Large intestine (tissue), 3 donors: Measurements from ENCODE around the gene KPTN. TPM values are rescaled to one million over a fixed set of nuclear protein-coding genes. Genes with fewer than 3 reads are reported as not detected.
A peak's percentile ranks its signal among the peaks of the same experiment; 100 is the strongest.

Experiments
- DNase-seq, 2 donors: peaks; one replicate each; pipeline versions ENCODE4 v3.0.0 to v3.0.0-alpha.2; 2013
- H3K27ac ChIP-seq: one replicate; pipeline ENCODE4 v1.5.1; 2013; ENCODE audit warnings: low read length
- H3K27me3 ChIP-seq: 2 replicates; pipeline ENCODE4 v1.6.1; 2013; ENCODE audit warnings: low read length; ENCODE audit not compliant: control insufficient read depth, insufficient read depth
- H3K36me3 ChIP-seq: 2 replicates; pipeline ENCODE4 v1.6.1; 2013; ENCODE audit warnings: low read length; ENCODE audit not compliant: control insufficient read depth, insufficient read depth
- H3K4me1 ChIP-seq: one replicate; pipeline ENCODE4 v1.6.1; 2013; ENCODE audit warnings: low read length; ENCODE audit not compliant: control insufficient read depth, insufficient read depth
- H3K4me3 ChIP-seq: one replicate; pipeline ENCODE4 v1.5.1; 2013; ENCODE audit warnings: low read length
- H3K9me3 ChIP-seq: one replicate; pipeline ENCODE4 v1.6.1; 2013; ENCODE audit warnings: mild to moderate bottlenecking, low read depth, low read length, moderate library complexity; ENCODE audit not compliant: control insufficient read depth
- WGBS: methylation state at CpG from one replicate; pipeline ENCODE4 v1.1.5; 2013; ENCODE audit warnings: low lambda C conversion rate; ENCODE audit not compliant: insufficient coverage; 5-methylcytosine and 5-hydroxymethylcytosine counted together
- polyA plus RNA-seq: library from polyadenylated mRNA; unstranded; fragments of 120-200 nt; gene quantifications from one replicate; pipeline ENCODE4 v1.2.1, GENCODE V29; 2013

Gene KPTN
- polyA plus RNA-seq, 1 donor, result 9.4 TPM

- Histone ChIP-seq H3K27ac (no peak overlapping the region), H3K4me1 (peaks cover 6% of the 10 kb centered on the region), H3K9me3 (peaks cover 2% of the 10 kb centered on the region), H3K27me3 (peaks cover 64% of the 10 kb centered on the region), H3K36me3 (no peaks in the 10 kb centered on the region), H3K4me3 (no peak overlapping the region)
- WGBS, result no CpG with 5 or more reads among the region's 9 CpGs
- DNase-seq, result no peak
These were observed 16.1 kb downstream of the KPTN start for GRCh38 chr19:47467914-47468313.

GRCh38 chr19:47465957-47466356 lies 18.1 kb downstream of the KPTN start:
- no CpG with 5 or more reads among the region's 27 CpGs for WGBS
- H3K9me3 ChIP-seq, result no peaks in the 10 kb centered on the region
- H3K27me3 ChIP-seq, result peaks cover 51% of the 10 kb centered on the region
- no peak for DNase-seq
- no peaks in the 10 kb centered on the region for H3K36me3 ChIP-seq
- H3K4me1 ChIP-seq, result no peaks in the 10 kb centered on the region
- H3K4me3 ChIP-seq, result no peak overlapping the region
- no peak overlapping the region for H3K27ac ChIP-seq

- Histone ChIP-seq H3K27ac (no peak overlapping the region), H3K4me3 (no peak overlapping the region), H3K4me1 (no peaks in the 10 kb centered on the region), H3K36me3 (no peaks in the 10 kb centered on the region), H3K9me3 (no peaks in the 10 kb centered on the region), H3K27me3 (peaks cover 44% of the 10 kb centered on the region)
- 11% methylated on average over 3 of the region's 10 CpGs for WGBS
- no peak for DNase-seq
These were observed 19.2 kb downstream of the KPTN start for GRCh38 chr19:47464675-47465419.

GRCh38 chr19:47461876-47462275 lies 22.1 kb downstream of the KPTN start:
- no peaks in the 10 kb centered on the region for H3K36me3 ChIP-seq
- no peak overlapping the region for H3K27ac ChIP-seq
- peaks cover 46% of the 10 kb centered on the region for H3K27me3 ChIP-seq
- H3K4me3 ChIP-seq, result no peak overlapping the region
- DNase-seq, result no peak
- H3K9me3 ChIP-seq, result peaks cover 6% of the 10 kb centered on the region
- H3K4me1 ChIP-seq, result no peaks in the 10 kb centered on the region
- 80% methylated on average over 1 of the region's 5 CpGs for WGBS

GRCh38 chr19:47459477-47459876 lies 24.5 kb downstream of the KPTN start:
- peaks cover 19% of the 10 kb centered on the region for H3K9me3 ChIP-seq
- no peaks in the 10 kb centered on the region for H3K36me3 ChIP-seq
- no peak overlapping the region for H3K4me3 ChIP-seq
- peak in 1 of 2 donors; percentile 16 for DNase-seq
- peaks cover 58% of the 10 kb centered on the region for H3K27me3 ChIP-seq
- H3K27ac ChIP-seq, result no peak overlapping the region
- WGBS, result no CpG with 5 or more reads among the region's 14 CpGs
- no peaks in the 10 kb centered on the region for H3K4me1 ChIP-seq

GRCh38 chr19:47458672-47459071 lies 25.3 kb downstream of the KPTN start:
- no peaks in the 10 kb centered on the region for H3K4me1 ChIP-seq
- H3K9me3 ChIP-seq, result peaks cover 19% of the 10 kb centered on the region
- WGBS, result 26% methylated on average over 5 of the region's 5 CpGs
- H3K27me3 ChIP-seq, result peaks cover 60% of the 10 kb centered on the region
- H3K27ac ChIP-seq, result no peak overlapping the region
- H3K4me3 ChIP-seq, result no peak overlapping the region
- DNase-seq, result no peak
- H3K36me3 ChIP-seq, result no peaks in the 10 kb centered on the region

- H3K4me1 ChIP-seq, result no peaks in the 10 kb centered on the region
- no CpG with 5 or more reads among the region's 77 CpGs for WGBS
- no peak overlapping the region for H3K27ac ChIP-seq
- peaks cover 63% of the 10 kb centered on the region for H3K27me3 ChIP-seq
- H3K9me3 ChIP-seq, result peaks cover 19% of the 10 kb centered on the region
- no peak overlapping the region for H3K4me3 ChIP-seq
- H3K36me3 ChIP-seq, result no peaks in the 10 kb centered on the region
- no peak for DNase-seq
These were observed 27.1 kb downstream of the KPTN start for GRCh38 chr19:47456721-47457474.

GRCh38 chr19:47450478-47450877 lies 33.5 kb downstream of the KPTN start:
- no peak for DNase-seq
- WGBS, result no CpG with 5 or more reads among the region's 7 CpGs
- H3K27me3 ChIP-seq, result peaks cover 62% of the 10 kb centered on the region
- peaks cover 6% of the 10 kb centered on the region for H3K4me1 ChIP-seq
- H3K9me3 ChIP-seq, result peaks cover 10% of the 10 kb centered on the region
- no peak overlapping the region for H3K4me3 ChIP-seq
- no peak overlapping the region for H3K27ac ChIP-seq
- H3K36me3 ChIP-seq, result no peaks in the 10 kb centered on the region

GRCh38 chr19:47448360-47448727 lies 35.7 kb downstream of the KPTN start:
- H3K9me3 ChIP-seq, result peaks cover 14% of the 10 kb centered on the region
- WGBS, result 40% methylated on average over 1 of the region's 9 CpGs
- no peak for DNase-seq
- H3K36me3 ChIP-seq, result no peaks in the 10 kb centered on the region
- peaks cover 69% of the 10 kb centered on the region for H3K27me3 ChIP-seq
- H3K4me1 ChIP-seq, result peaks cover 6% of the 10 kb centered on the region
- H3K27ac ChIP-seq, result no peak overlapping the region
- H3K4me3 ChIP-seq, result no peak overlapping the region

- no peaks in the 10 kb centered on the region for H3K36me3 ChIP-seq
- H3K9me3 ChIP-seq, result peaks cover 14% of the 10 kb centered on the region
- peaks cover 6% of the 10 kb centered on the region for H3K4me1 ChIP-seq
- no CpG with 5 or more reads among the region's 95 CpGs for WGBS
- H3K4me3 ChIP-seq, result no peak overlapping the region
- H3K27me3 ChIP-seq, result peaks cover 73% of the 10 kb centered on the region
- DNase-seq, result peak; percentile 43 to 60
- no peak overlapping the region for H3K27ac ChIP-seq
These were observed 36.3 kb downstream of the KPTN start for GRCh38 chr19:47447470-47448359.
